Endometrial microvascular endothelial cells (primary cell): ENCODE results near the gene MAG. TPM values are rescaled to one million over a fixed set of nuclear protein-coding genes. Genes with fewer than 3 reads are reported as not detected.

Experiments
- in situ Hi-C: cut with HindIII; loops from 2 replicates; pipeline ENCODE4 v1.10.0; 2017; ENCODE audit warnings: low sequenced_read_pairs, low pct_unique_long_range_greater_than_20kb; ENCODE audit errors: inconsistent ontology term
- total RNA-seq: library from RNA; depleted of rRNA; stranded (reverse); fragments of >200 nt; gene quantifications from one replicate; pipeline ENCODE4 v1.2.3, GENCODE V29; 2015; ENCODE audit errors: inconsistent ontology term

MAG gene
- total RNA-seq, 1 donor from 2014 or later, result 16.0 TPM

- in situ Hi-C loops, result no loop called here
These were observed 29.7 kb upstream of the MAG start for GRCh38 chr19:35262101-35262761.

- in situ Hi-C loops, result no loop called here
These were observed 27.5 kb upstream of the MAG start for GRCh38 chr19:35264268-35265125.

- in situ Hi-C loops, result no loop called here
These were observed 26.6 kb upstream of the MAG start for GRCh38 chr19:35265126-35265899.

- in situ Hi-C loops, result no loop called here
These were observed 26.0 kb upstream of the MAG start for GRCh38 chr19:35265900-35266519.

- in situ Hi-C loops, result no loop called here
These were observed 25.2 kb upstream of the MAG start for GRCh38 chr19:35266520-35267352.

- in situ Hi-C loops, result no loop called here
These were observed 24.6 kb upstream of the MAG start for GRCh38 chr19:35267353-35267817.

- in situ Hi-C loops, result no loop called here
These were observed 24.0 kb upstream of the MAG start for GRCh38 chr19:35267818-35268535.

GRCh38 chr19:35268536-35269437, 23.2 kb upstream of the MAG start, which contains the start of gene USF2:
USF2 (plus strand) TSS chr19:35268962; CDS start chr19:35269102, 140 bp downstream.
- in situ Hi-C loops, result no loop called here

- in situ Hi-C loops, result no loop called here
These were observed 22.4 kb upstream of the MAG start for GRCh38 chr19:35269438-35270117.

- in situ Hi-C loops, result no loop called here
These were observed 21.6 kb upstream of the MAG start for GRCh38 chr19:35270381-35270811.

GRCh38 chr19:35271546-35271945, 20.4 kb upstream of the MAG start:
- in situ Hi-C loops, result no loop called here

- in situ Hi-C loops, result no loop called here
These were observed 19.7 kb upstream of the MAG start for GRCh38 chr19:35272122-35272719.

GRCh38 chr19:35272954-35273649, 18.9 kb upstream of the MAG start:
- in situ Hi-C loops, result no loop called here

GRCh38 chr19:35273686-35274259, 18.2 kb upstream of the MAG start:
- in situ Hi-C loops, result no loop called here

GRCh38 chr19:35274323-35274722, 17.6 kb upstream of the MAG start:
- in situ Hi-C loops, result no loop called here
